H1 (cell line): Measurements from ENCODE around the gene CRBN. TPM values are rescaled to one million over a fixed set of nuclear protein-coding genes. Genes with fewer than 3 reads are reported as not detected.

Experiments
- CHD2 ChIP-seq: IDR thresholded peaks from 2 replicates; pipeline ENCODE4 v1.6.1; 2012; ENCODE audit warnings: low read length, improper control_type of control experiment
- HDAC6 ChIP-seq: IDR thresholded peaks from one replicate; pipeline ENCODE4 v1.7.1; 2012; ENCODE audit warnings: low read depth, mild to moderate bottlenecking, inconsistent platforms, low read length, moderate library complexity
- POU5F1 ChIP-seq: IDR thresholded peaks from 2 replicates; pipeline ENCODE4 v1.6.1; 2011; ENCODE audit warnings: low read depth, mild to moderate bottlenecking, low read length, moderate library complexity
- RAD21 ChIP-seq, 2 experiments: IDR thresholded peaks in 1 of 2; conservative IDR thresholded peaks in 1 of 2; 2 replicates each; pipeline ENCODE4 v1.6.1; 2011; ENCODE audit warnings: low read depth in 2 of 2, low read length in 2 of 2, improper control_type of control experiment in 1 of 2, inconsistent platforms in 1 of 2, mild to moderate bottlenecking in 1 of 2, moderate library complexity in 1 of 2
- SP1 ChIP-seq: IDR thresholded peaks from 2 replicates; pipeline ENCODE4 v1.6.1; 2011; ENCODE audit warnings: low read depth, low read length
- TEAD4 ChIP-seq: IDR thresholded peaks from 2 replicates; pipeline ENCODE4 v1.6.1; 2012; ENCODE audit warnings: low read depth, low read length, inconsistent platforms, mixed read lengths
- polyA plus RNA-seq, 7 experiments: library from polyadenylated mRNA; depleted of rRNA in 3 of 7; stranded (reverse) in 5 of 7; unstranded in 2 of 7; fragments of >200 nt in 5 of 7; fragments of 200-250 nt in 2 of 7; gene quantifications; 1 replicate in 5 of 7; 2 replicates in 1 of 7; 4 replicates in 1 of 7; pipeline versions ENCODE4 v1.2.1 to v1.2.3, GENCODE V29; 2011 to 2013; ENCODE audit warnings: missing spikeins in 2 of 7, mixed read lengths in 2 of 7
- total RNA-seq: library from RNA; stranded (reverse); fragmentation: NEBNext Ultra II Directional; extraction: Animal tissue kit (Norgen Biotek cat#: 25700); gene quantifications from 2 replicates; pipeline ENCODE4 v1.2.1, GENCODE V29; 2021
- TF ChIP-seq, protein P1 (sequence below): IDR thresholded peaks from 2 replicates; pipeline ENCODE4 v1.6.1; 2012; ENCODE audit warnings: low read length, inconsistent platforms

Gene CRBN
- total and polyA plus RNA-seq, 2 of the 8 experiments (the other 6 are each of a cell fraction or from before 2014, with no cell fraction given) = 13.4 to 30.3 TPM

DNA sequence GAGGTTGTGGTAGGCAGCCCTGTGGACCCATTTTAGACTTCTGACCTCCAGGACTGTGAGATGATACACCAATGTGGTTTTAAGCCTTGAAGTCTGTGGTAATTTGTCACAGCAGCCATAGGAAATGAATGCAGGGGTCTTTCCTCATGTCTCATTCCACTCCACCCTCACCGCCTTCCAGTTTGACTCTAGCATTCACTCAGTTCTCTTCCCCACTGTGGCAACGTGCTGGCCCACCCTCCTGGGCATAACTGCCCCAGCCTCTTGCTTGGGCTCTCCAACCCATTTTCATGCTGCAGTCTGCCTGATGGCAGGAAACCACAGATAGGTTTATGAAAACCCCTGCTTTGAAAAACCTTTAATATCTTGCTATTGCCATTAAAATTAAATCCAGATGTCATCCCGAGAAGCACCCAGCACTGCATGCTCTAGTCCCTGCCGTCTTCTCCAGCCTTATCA lies 60.1 kb downstream of the CRBN start (continued):
- no peak for TF ChIP-seq RAD21 (IDR thresholded peaks at IDR 0.05 in 1 of 2, conservative IDR thresholded peaks at IDR 0.05 in 1 of 2; ENCODE audit: low read depth in 2 of 2, low read length in 2 of 2)
- TF ChIP-seq HDAC6 = no peak
- TF ChIP-seq SP1 = no peak
- TF ChIP-seq, protein P1, sequence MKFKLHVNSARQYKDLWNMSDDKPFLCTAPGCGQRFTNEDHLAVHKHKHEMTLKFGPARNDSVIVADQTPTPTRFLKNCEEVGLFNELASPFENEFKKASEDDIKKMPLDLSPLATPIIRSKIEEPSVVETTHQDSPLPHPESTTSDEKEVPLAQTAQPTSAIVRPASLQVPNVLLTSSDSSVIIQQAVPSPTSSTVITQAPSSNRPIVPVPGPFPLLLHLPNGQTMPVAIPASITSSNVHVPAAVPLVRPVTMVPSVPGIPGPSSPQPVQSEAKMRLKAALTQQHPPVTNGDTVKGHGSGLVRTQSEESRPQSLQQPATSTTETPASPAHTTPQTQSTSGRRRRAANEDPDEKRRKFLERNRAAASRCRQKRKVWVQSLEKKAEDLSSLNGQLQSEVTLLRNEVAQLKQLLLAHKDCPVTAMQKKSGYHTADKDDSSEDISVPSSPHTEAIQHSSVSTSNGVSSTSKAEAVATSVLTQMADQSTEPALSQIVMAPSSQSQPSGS = no peak
- no peak for TF ChIP-seq CHD2
- no peak for TF ChIP-seq TEAD4
- TF ChIP-seq POU5F1 = no peak
- TF ChIP-seq, all 59 proteins: peak for 0
